Trophoblast cell (in vitro differentiated cells and primary cell): ENCODE results near the gene REN.

Experiments used
- DNase-seq, 2 donors: peaks; one replicate each; pipeline ENCODE4 v3.0.0-alpha.2; 2016
- H2AFZ ChIP-seq: 2 replicates; pipeline ENCODE4 v1.6.1; 2013; ENCODE audit warnings: low read length, moderate library complexity, mild to moderate bottlenecking; ENCODE audit not compliant: insufficient read depth, poor library complexity
- H2AK5ac ChIP-seq: 2 replicates; pipeline ENCODE4 v1.6.1; 2013; ENCODE audit warnings: mild to moderate bottlenecking, low read length
- H2BK120ac ChIP-seq: 2 replicates; pipeline ENCODE4 v1.6.1; 2013; ENCODE audit warnings: low read length, mild to moderate bottlenecking, moderate library complexity; ENCODE audit not compliant: insufficient read depth, poor library complexity
- H2BK12ac ChIP-seq: 2 replicates; pipeline ENCODE4 v1.6.1; 2013; ENCODE audit warnings: mild to moderate bottlenecking, low read length, moderate library complexity
- H2BK5ac ChIP-seq: 2 replicates; pipeline ENCODE4 v1.6.1; 2013; ENCODE audit warnings: low read length, low read depth, moderate library complexity, mild to moderate bottlenecking; ENCODE audit not compliant: poor library complexity
- H3K14ac ChIP-seq: 2 replicates; pipeline ENCODE4 v1.6.1; 2013; ENCODE audit warnings: mild to moderate bottlenecking, low read length
- H3K18ac ChIP-seq: 2 replicates; pipeline ENCODE4 v1.6.1; 2013; ENCODE audit warnings: mild to moderate bottlenecking, low read length
- H3K23ac ChIP-seq: 2 replicates; pipeline ENCODE4 v1.6.1; 2013; ENCODE audit warnings: low read length
- H3K27ac ChIP-seq: 2 replicates; pipeline ENCODE4 v1.5.1; 2013; ENCODE audit warnings: low read depth, mild to moderate bottlenecking, inconsistent platforms, low read length, moderate library complexity
- H3K27me3 ChIP-seq: 2 replicates; pipeline ENCODE4 v1.6.1; 2013; ENCODE audit warnings: inconsistent platforms, mild to moderate bottlenecking, low read length, moderate library complexity; ENCODE audit not compliant: insufficient read depth
- H3K36me3 ChIP-seq, 2 experiments: 1 replicate in 1 of 2; 2 replicates in 1 of 2; pipeline ENCODE4 v1.6.1; 2013; ENCODE audit warnings: low read length in 2 of 2, mild to moderate bottlenecking in 2 of 2, moderate library complexity in 1 of 2; ENCODE audit not compliant: insufficient read depth in 2 of 2, control insufficient read depth in 1 of 2
- H3K4ac ChIP-seq: 2 replicates; pipeline ENCODE4 v1.6.1; 2013; ENCODE audit warnings: low read depth, mild to moderate bottlenecking, low read length, moderate library complexity
- H3K4me1 ChIP-seq, 2 experiments: 1 replicate in 1 of 2; 2 replicates in 1 of 2; pipeline ENCODE4 v1.6.1; 2013; ENCODE audit warnings: low read length in 2 of 2, mild to moderate bottlenecking in 2 of 2, moderate library complexity in 1 of 2; ENCODE audit not compliant: insufficient read depth in 2 of 2, control insufficient read depth in 1 of 2
- H3K4me2 ChIP-seq: 2 replicates; pipeline ENCODE4 v1.6.1; 2013; ENCODE audit warnings: inconsistent platforms, mild to moderate bottlenecking, low read length, moderate library complexity
- H3K4me3 ChIP-seq: 2 replicates; pipeline ENCODE4 v1.5.1; 2013; ENCODE audit warnings: mild to moderate bottlenecking, low read depth, low read length, inconsistent platforms
- H3K79me1 ChIP-seq: one replicate; pipeline ENCODE4 v1.6.1; 2013; ENCODE audit warnings: low read length
- H3K79me2 ChIP-seq: 2 replicates; pipeline ENCODE4 v1.6.1; 2013; ENCODE audit warnings: low read length, mild to moderate bottlenecking; ENCODE audit not compliant: control insufficient read depth, insufficient read depth, poor library complexity
- H3K9ac ChIP-seq: 2 replicates; pipeline ENCODE4 v1.6.1; 2013; ENCODE audit warnings: mild to moderate bottlenecking, low read length
- H3K9me3 ChIP-seq: 2 replicates; pipeline ENCODE4 v1.6.1; 2013; ENCODE audit warnings: low read depth, mild to moderate bottlenecking, control low read depth, inconsistent platforms, low read length; ENCODE audit not compliant: insufficient read depth
- H4K12ac ChIP-seq: 2 replicates; pipeline ENCODE4 v1.6.1; 2013; ENCODE audit warnings: low read depth, mild to moderate bottlenecking, low read length, moderate library complexity
- H4K8ac ChIP-seq: 2 replicates; pipeline ENCODE4 v1.6.1; 2013; ENCODE audit warnings: low read depth, mild to moderate bottlenecking, low read length, moderate library complexity
- H4K91ac ChIP-seq: one replicate; pipeline ENCODE4 v1.6.1; 2013; ENCODE audit warnings: low read depth, mild to moderate bottlenecking, low read length, moderate library complexity
- WGBS: extraction: QIAGEN DNeasy Blood & Tissue Kit; methylation state at CpG from one replicate; pipeline ENCODE4 v1.1.7; 2013; ENCODE audit warnings: missing lambda C conversion rate; ENCODE audit not compliant: insufficient read length, insufficient coverage; ENCODE audit errors: extremely low coverage; 5-methylcytosine and 5-hydroxymethylcytosine counted together

The REN gene

GRCh38 chr1:204108312-204109141, 57.6 kb downstream of the REN start:
- Histone ChIP-seq H3K27ac (no peak overlapping the region), H3K36me3 (peaks cover 0 to 2% of the 10 kb centered on the region in 2 experiments), H3K79me2 (peaks cover 20% of the 10 kb centered on the region), H3K4ac (peak overlapping the region; percentile 44), H2BK12ac (no peak overlapping the region), H3K14ac (peak overlapping the region; percentile 17), H3K9ac (no peak overlapping the region), H4K8ac (no peak overlapping the region), H3K4me3 (no peak overlapping the region), H3K27me3 (no peaks in the 10 kb centered on the region), H4K12ac (no peak overlapping the region), H4K91ac (no peak overlapping the region), H3K79me1 (peaks cover 17% of the 10 kb centered on the region), H3K9me3 (no peaks in the 10 kb centered on the region), H3K4me1 (peaks cover 14 to 21% of the 10 kb centered on the region in 2 experiments), H2AK5ac (no peak overlapping the region), H3K23ac (no peak overlapping the region), H2AFZ (no peak overlapping the region), H2BK5ac (no peak overlapping the region), H2BK120ac (no peak overlapping the region), H3K4me2 (no peak overlapping the region), H3K18ac (peak overlapping the region; percentile 39)
- WGBS: no CpG with 5 or more reads among the region's 21 CpGs
- no peak for DNase-seq

GRCh38 chr1:204107892-204108291, 58.2 kb downstream of the REN start:
- no CpG with 5 or more reads among the region's 2 CpGs for WGBS
- Histone ChIP-seq H3K27me3 (no peaks in the 10 kb centered on the region), H3K79me2 (peaks cover 21% of the 10 kb centered on the region), H4K12ac (no peak overlapping the region), H3K18ac (peak overlapping the region; percentile 20), H3K4me1 (peaks cover 15 to 25% of the 10 kb centered on the region in 2 experiments), H3K27ac (no peak overlapping the region), H3K4me3 (no peak overlapping the region), H2BK120ac (no peak overlapping the region), H3K9me3 (no peaks in the 10 kb centered on the region), H2AFZ (no peak overlapping the region), H3K9ac (no peak overlapping the region), H4K91ac (no peak overlapping the region), H3K4ac (peak overlapping the region; percentile 44), H3K14ac (no peak overlapping the region), H2BK5ac (no peak overlapping the region), H2BK12ac (no peak overlapping the region), H2AK5ac (no peak overlapping the region), H4K8ac (no peak overlapping the region), H3K4me2 (no peak overlapping the region), H3K79me1 (peaks cover 17% of the 10 kb centered on the region), H3K36me3 (peaks cover 0 to 2% of the 10 kb centered on the region in 2 experiments), H3K23ac (no peak overlapping the region)
- DNase-seq: no peak

GRCh38 chr1:204106825-204107224, 59.3 kb downstream of the REN start:
- Histone ChIP-seq H3K79me1 (peaks cover 17% of the 10 kb centered on the region), H2AFZ (no peak overlapping the region), H4K12ac (no peak overlapping the region), H3K4me2 (no peak overlapping the region), H4K8ac (no peak overlapping the region), H3K18ac (no peak overlapping the region), H3K79me2 (peaks cover 22% of the 10 kb centered on the region), H3K4me1 (peaks cover 22 to 34% of the 10 kb centered on the region in 2 experiments), H4K91ac (no peak overlapping the region), H3K27me3 (no peaks in the 10 kb centered on the region), H2BK12ac (no peak overlapping the region), H3K36me3 (no peaks in the 10 kb centered on the region), H2BK5ac (no peak overlapping the region), H2AK5ac (no peak overlapping the region), H3K4me3 (no peak overlapping the region), H3K27ac (no peak overlapping the region), H3K9ac (no peak overlapping the region), H3K9me3 (no peaks in the 10 kb centered on the region), H2BK120ac (no peak overlapping the region), H3K14ac (no peak overlapping the region), H3K23ac (no peak overlapping the region), H3K4ac (no peak overlapping the region)
- no CpG with 5 or more reads among the region's 1 CpG for WGBS
- DNase-seq: no peak

- no peak for DNase-seq
- peaks cover 17% of the 10 kb centered on the region for H3K79me1 ChIP-seq
- H3K14ac ChIP-seq: no peak overlapping the region
- H2AFZ ChIP-seq: no peak overlapping the region
- H3K9me3 ChIP-seq: no peaks in the 10 kb centered on the region
- peaks cover 28% of the 10 kb centered on the region for H3K79me2 ChIP-seq
- H2BK120ac ChIP-seq: peak overlapping the region; percentile 26
- peak overlapping the region; percentile 4 for H3K18ac ChIP-seq
- H3K36me3 ChIP-seq: no peaks in the 10 kb centered on the region
- H3K9ac ChIP-seq: no peak overlapping the region
- H2BK5ac ChIP-seq: no peak overlapping the region
- peaks cover 23 to 32% of the 10 kb centered on the region in 2 experiments for H3K4me1 ChIP-seq
- no peak overlapping the region for H3K27ac ChIP-seq
- peak overlapping the region; percentile 1 for H4K91ac ChIP-seq
- no peaks in the 10 kb centered on the region for H3K27me3 ChIP-seq
- no CpG with 5 or more reads among the region's 6 CpGs for WGBS
- no peak overlapping the region for H2BK12ac ChIP-seq
- no peak overlapping the region for H3K23ac ChIP-seq
- no peak overlapping the region for H4K12ac ChIP-seq
- H2AK5ac ChIP-seq: no peak overlapping the region
- H3K4me2 ChIP-seq: no peak overlapping the region
- H3K4ac ChIP-seq: peak overlapping the region; percentile 18
- H4K8ac ChIP-seq: no peak overlapping the region
- no peak overlapping the region for H3K4me3 ChIP-seq
These were observed 61.0 kb downstream of the REN start for GRCh38 chr1:204105131-204105515.
